Panc1 (cell line): ENCODE data around the gene SMAD3. TPM values are rescaled to one million over a fixed set of nuclear protein-coding genes. Genes with fewer than 3 reads are reported as not detected.

ENCODE experiments used
- ATAC-seq: fragments of 200-7000 bp; cut with Tn5 transposase; 2 replicates; pipeline ENCODE4 v1.9.1; 2020; ENCODE audit warnings: mild to moderate bottlenecking, moderate library complexity
- BruUV-seq: library from RNA; stranded (reverse); fragments of 400-500 nt; replicated peaks from 2 replicates; lab custom pipeline; 2021; lab: Mats Ljungman, UMichigan
- CTCF ChIA-PET: fragments of 300-600 bp; sonication (Branson Sonifier 250); formaldehyde crosslinking; loops from one replicate; lab custom pipeline; 2022; ENCODE audit warnings: antibody characterized with exemption; lab: Charles Lee
- POLR2A ChIA-PET: fragments of 300-600 bp; sonication (Branson Sonifier 250); formaldehyde crosslinking; loops from one replicate; lab custom pipeline; 2022; ENCODE audit warnings: antibody characterized with exemption; lab: Charles Lee
- DNase-seq: peaks from one replicate; pipeline ENCODE4 v3.0.0-alpha.2; 2010; ENCODE audit warnings: low read depth, low spot score
- H3K27ac ChIP-seq: 2 replicates; pipeline ENCODE4 v1.5.1; 2011; ENCODE audit warnings: mild to moderate bottlenecking, low read length, inconsistent platforms
- H3K27me3 ChIP-seq: fragments of 200-500 bp; sonication (Bioruptor generic); 2 replicates; pipeline ENCODE4 v1.6.0; 2014; ENCODE audit warnings: low read length, inconsistent platforms; ENCODE audit not compliant: control insufficient read depth, insufficient read depth
- H3K36me3 ChIP-seq: fragments of 200-500 bp; sonication (Bioruptor generic); 2 replicates; pipeline ENCODE4 v1.5.1; 2014; ENCODE audit warnings: inconsistent platforms, mild to moderate bottlenecking, low read length, moderate library complexity; ENCODE audit not compliant: control insufficient read depth, insufficient read depth
- H3K4me1 ChIP-seq: 2 replicates; pipeline ENCODE4 v1.5.1; 2011; ENCODE audit warnings: inconsistent platforms, mild to moderate bottlenecking, low read length, moderate library complexity; ENCODE audit not compliant: control insufficient read depth, insufficient read depth
- H3K4me3 ChIP-seq, 2 experiments: 2 replicates each; pipeline ENCODE4 v1.5.1; 2011 to 2012; ENCODE audit warnings: low read depth in 2 of 2, low read length in 2 of 2, mild to moderate bottlenecking in 2 of 2, inconsistent platforms in 1 of 2, moderate library complexity in 1 of 2
- H3K9me3 ChIP-seq: fragments of 200-500 bp; sonication (Bioruptor generic); 2 replicates; pipeline ENCODE4 v1.5.1; 2014; ENCODE audit warnings: low read depth, mild to moderate bottlenecking, inconsistent platforms, low read length, moderate library complexity; ENCODE audit not compliant: control insufficient read depth, insufficient read depth
- POLR2AphosphoS5 ChIP-seq: IDR thresholded peaks from 2 replicates; pipeline ENCODE4 v1.6.1; 2012; ENCODE audit warnings: mild to moderate bottlenecking, low read depth, low read length, moderate library complexity
- REST ChIP-seq, 2 experiments: IDR thresholded peaks; 2 replicates each; pipeline ENCODE4 v1.6.1; 2011 to 2012; ENCODE audit warnings: low read depth in 2 of 2, control low read depth in 1 of 2, low read length in 1 of 2, mild to moderate bottlenecking in 1 of 2, moderate library complexity in 1 of 2; ENCODE audit not compliant: insufficient read depth in 1 of 2
- SIN3A ChIP-seq: IDR thresholded peaks from 2 replicates; pipeline ENCODE4 v1.6.1; 2012; ENCODE audit warnings: low read depth, mild to moderate bottlenecking, low read length, moderate library complexity, borderline replicate concordance; ENCODE audit not compliant: insufficient read depth
- TCF7L2 ChIP-seq: IDR thresholded peaks from 2 replicates; pipeline ENCODE4 v1.6.1; 2011; ENCODE audit warnings: mild to moderate bottlenecking, low read depth, low read length, inconsistent platforms
- in situ Hi-C: cut with HindIII; loops from 2 replicates; pipeline ENCODE4 v1.10.0; 2016; ENCODE audit warnings: low sequenced_read_pairs, low pct_unique_long_range_greater_than_20kb
- intact Hi-C: fragments of 100-400 bp; cut with micrococcal nuclease; formaldehyde crosslinking; loops from one replicate; pipeline ENCODE4 v1.10.0; 2022; ENCODE audit not compliant: unreplicated experiment
- total RNA-seq: library from RNA; stranded (reverse); gene quantifications from one replicate; pipeline ENCODE4 v1.2.1, GENCODE V29; 2021; ENCODE audit not compliant: unreplicated experiment
- TF ChIP-seq, protein P1 (sequence below): fragments of 450-650 bp; IDR thresholded peaks from 2 replicates; pipeline ENCODE4 v1.5.1; 2017; ENCODE audit warnings: mild to moderate bottlenecking

SMAD3 gene
- total RNA-seq, 1 experiment from 2014 or later, result 394 TPM

- in situ Hi-C loops, result no loop called here
- CTCF ChIA-PET, result interaction anchor here (0.6 to 0.8 kb wide), 2 partner anchors 59 to 499 kb away, joined by 3 to 5 read pairs; no protein-coding TSS in a partner anchor
- Histone ChIP-seq H3K4me3 (no peak overlapping the region), H3K27ac (peak overlapping the region; percentile 94), H3K9me3 (no peaks in the 10 kb centered on the region), H3K4me1 (peaks cover 100% of the 10 kb centered on the region), H3K36me3 (peaks cover 16% of the 10 kb centered on the region; the same call in 1 of the 2 replicates), H3K27me3 (no peaks in the 10 kb centered on the region)
- ATAC-seq (peak; percentile 15), DNase-seq (no peak)
- TF ChIP-seq TCF7L2, result no peak
- TF ChIP-seq, protein P1, sequence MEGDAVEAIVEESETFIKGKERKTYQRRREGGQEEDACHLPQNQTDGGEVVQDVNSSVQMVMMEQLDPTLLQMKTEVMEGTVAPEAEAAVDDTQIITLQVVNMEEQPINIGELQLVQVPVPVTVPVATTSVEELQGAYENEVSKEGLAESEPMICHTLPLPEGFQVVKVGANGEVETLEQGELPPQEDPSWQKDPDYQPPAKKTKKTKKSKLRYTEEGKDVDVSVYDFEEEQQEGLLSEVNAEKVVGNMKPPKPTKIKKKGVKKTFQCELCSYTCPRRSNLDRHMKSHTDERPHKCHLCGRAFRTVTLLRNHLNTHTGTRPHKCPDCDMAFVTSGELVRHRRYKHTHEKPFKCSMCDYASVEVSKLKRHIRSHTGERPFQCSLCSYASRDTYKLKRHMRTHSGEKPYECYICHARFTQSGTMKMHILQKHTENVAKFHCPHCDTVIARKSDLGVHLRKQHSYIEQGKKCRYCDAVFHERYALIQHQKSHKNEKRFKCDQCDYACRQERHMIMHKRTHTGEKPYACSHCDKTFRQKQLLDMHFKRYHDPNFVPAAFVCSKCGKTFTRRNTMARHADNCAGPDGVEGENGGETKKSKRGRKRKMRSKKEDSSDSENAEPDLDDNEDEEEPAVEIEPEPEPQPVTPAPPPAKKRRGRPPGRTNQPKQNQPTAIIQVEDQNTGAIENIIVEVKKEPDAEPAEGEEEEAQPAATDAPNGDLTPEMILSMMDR, result no peak
- POLR2A ChIA-PET, result interaction anchor here (0.6 kb wide), 1 partner anchor 23 kb away, joined by 9 read pairs; no protein-coding TSS in a partner anchor
- no TSS peak for BruUV-seq
- intact Hi-C loops, result no loop called here
Observed at GRCh38 chr15:67165254-67166253, 100.2 kb downstream of the SMAD3 start.

DNA sequence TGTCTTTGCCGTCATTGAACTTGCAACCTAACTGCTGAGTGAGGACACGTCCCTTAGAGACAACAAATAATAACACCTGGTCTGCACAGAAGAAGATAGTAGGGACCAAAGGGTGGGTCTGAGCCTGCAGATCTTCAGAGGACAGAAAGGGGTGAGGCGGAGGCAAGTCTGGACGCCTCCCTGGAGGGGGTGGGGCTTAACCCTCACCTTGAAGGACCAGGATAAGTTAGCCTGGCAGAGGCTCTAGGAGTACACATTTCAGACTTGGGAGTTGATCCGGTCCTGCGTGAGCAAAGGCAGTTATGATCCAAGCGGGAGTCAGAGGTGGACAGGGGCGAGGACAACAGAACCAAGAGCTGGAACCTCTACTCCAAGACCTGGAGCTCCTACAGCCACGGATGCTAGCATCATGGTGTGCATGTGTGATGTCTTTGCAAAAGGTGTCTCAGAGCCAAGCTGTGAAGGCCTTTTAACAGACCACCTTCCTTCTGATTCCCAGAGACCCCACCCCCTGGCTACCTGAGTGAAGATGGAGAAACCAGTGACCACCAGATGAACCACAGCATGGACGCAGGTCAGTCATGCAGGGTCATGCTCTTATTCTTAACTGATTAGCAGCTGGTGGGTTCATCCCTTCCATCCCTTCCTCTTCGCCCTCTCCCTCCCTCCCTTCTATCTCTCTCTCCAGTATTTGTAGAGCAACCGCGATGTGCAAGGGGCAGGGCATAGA is 101.0 kb downstream of the SMAD3 start:
- no TSS peak for BruUV-seq
- Histone ChIP-seq H3K9me3 (no peaks in the 10 kb centered on the region), H3K36me3 (peaks cover 17% of the 10 kb centered on the region; the same call in 1 of the 2 replicates), H3K4me1 (peaks cover 100% of the 10 kb centered on the region), H3K27me3 (no peaks in the 10 kb centered on the region), H3K27ac (peak overlapping the region; percentile 94), H3K4me3 (no peak overlapping the region)
- in situ Hi-C loops (no loop called here), intact Hi-C loops (no loop called here)
- DNase-seq, result no peak
- CTCF ChIA-PET, result no interaction called here
- POLR2A ChIA-PET, result no interaction called here
- 0 out of 2 replicates have a peak, but pooled peaks have one; percentile 2 for ATAC-seq
- TF ChIP-seq POLR2AphosphoS5, result peak; percentile 63; the same call in 1 of the 2 replicates
- TF ChIP-seq, protein P1, result no peak

DNA sequence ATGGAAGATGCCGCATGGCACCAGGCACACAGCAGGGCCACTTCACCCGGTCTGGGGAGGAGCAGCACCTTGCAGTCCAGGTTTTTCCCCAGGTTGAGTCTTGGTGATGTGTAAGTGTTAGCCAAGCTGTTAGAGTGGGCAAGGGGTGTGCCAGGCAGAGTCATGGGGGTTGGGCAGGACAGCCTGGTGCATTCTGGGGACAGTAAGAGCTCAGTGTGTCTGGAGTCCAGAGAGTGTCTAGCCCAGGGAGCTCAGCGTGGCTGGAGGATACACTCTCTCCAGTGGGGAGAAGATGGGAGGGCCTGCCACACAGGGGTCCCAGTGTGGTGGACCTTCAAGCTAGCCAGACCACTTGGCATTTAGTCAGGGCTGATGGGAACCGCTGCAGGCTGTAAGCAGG is 101.7 kb downstream of the SMAD3 start:
- no peak overlapping the region for H3K4me3 ChIP-seq
- intact Hi-C loops (no loop called here), in situ Hi-C loops (no loop called here)
- no peak for DNase-seq
- ATAC-seq, result no peak; the same call in 1 of the 2 replicates
- no peaks in the 10 kb centered on the region for H3K9me3 ChIP-seq
- TF ChIP-seq, protein P1, result no peak
- no peak for TF ChIP-seq REST (IDR thresholded peaks at IDR 0.05; ENCODE audit: insufficient read depth in 1 of 2, low read depth in 2 of 2, low read length in 1 of 2)
- no peak for TF ChIP-seq TCF7L2
- no peak for TF ChIP-seq POLR2AphosphoS5
- TF ChIP-seq SIN3A, result no peak
- no TSS peak for BruUV-seq
- peaks cover 20% of the 10 kb centered on the region; the same call in 1 of the 2 replicates for H3K36me3 ChIP-seq
- H3K27me3 ChIP-seq, result no peaks in the 10 kb centered on the region
- H3K27ac ChIP-seq, result peak overlapping the region; percentile 94
- peaks cover 100% of the 10 kb centered on the region for H3K4me1 ChIP-seq
- ChIA-PET CTCF (interaction anchor here (0.6 kb wide), 1 partner anchor 113 kb away, joined by 3 read pairs; no protein-coding TSS in a partner anchor), POLR2A (no interaction called here)
